HEK293 (cell line): ENCODE data around the gene GIPC2.

Experiments used
- CTCF ChIA-PET: fragments of 350-600 bp; formaldehyde crosslinking; extraction: SDS; loops from one replicate; lab custom pipeline; 2021; ENCODE audit warnings: antibody characterized with exemption; lab: Yijun Ruan, JAX
- POLR2A ChIA-PET: fragments of 300-600 bp; formaldehyde crosslinking; extraction: SDS; loops from one replicate; lab custom pipeline; 2020; ENCODE audit warnings: antibody characterized with exemption, inconsistent platforms; lab: Yijun Ruan, JAX
- H3K27ac ChIP-seq: fragments of 200-500 bp; sonication (Bioruptor generic); 2 replicates; pipeline ENCODE4 v1.5.1; 2014; ENCODE audit warnings: low read depth, low read length, control low read depth, inconsistent platforms; ENCODE audit errors: extremely low read depth
- H3K36me3 ChIP-seq, 2 experiments: fragments of 200-500 bp in 1 of 2; sonication (Bioruptor generic) in 1 of 2; 1 replicate in 1 of 2; 2 replicates in 1 of 2; pipeline ENCODE4 v1.5.1; 2014 to 2017; ENCODE audit warnings: inconsistent platforms in 2 of 2, low read length in 2 of 2; ENCODE audit not compliant: control insufficient read depth in 2 of 2, insufficient read depth in 1 of 2
- H3K4me1 ChIP-seq: fragments of 200-500 bp; sonication (Bioruptor generic); 2 replicates; pipeline ENCODE4 v1.5.1; 2014; ENCODE audit warnings: mild to moderate bottlenecking, low read length, inconsistent platforms; ENCODE audit not compliant: control insufficient read depth, insufficient read depth
- H3K4me3 ChIP-seq: 2 replicates; pipeline ENCODE4 v1.5.1; 2011; ENCODE audit warnings: low read depth, mild to moderate bottlenecking, control low read depth, low read length, moderate library complexity
- H3K9me3 ChIP-seq: fragments of 200-500 bp; sonication (Bioruptor generic); 2 replicates; pipeline ENCODE4 v1.5.1; 2014; ENCODE audit warnings: low read depth, low read length, inconsistent platforms; ENCODE audit not compliant: control insufficient read depth, insufficient read depth
- GLI4 ChIP-seq: fragments of 450-650 bp; formaldehyde crosslinking; IDR thresholded peaks from 2 replicates; pipeline ENCODE4 v1.5.1; 2016; ENCODE audit warnings: missing biosample characterization, missing genetic modification characterization
- OVOL3 ChIP-seq: fragments of 450-650 bp; formaldehyde crosslinking; IDR thresholded peaks from 2 replicates; pipeline ENCODE4 v1.5.1; 2016; ENCODE audit warnings: missing biosample characterization, missing genetic modification characterization
- ZBTB17 ChIP-seq: fragments of 450-650 bp; formaldehyde crosslinking; IDR thresholded peaks from 2 replicates; pipeline ENCODE4 v1.5.1; 2016; ENCODE audit warnings: missing biosample characterization, missing genetic modification characterization
- ZNF174 ChIP-seq: fragments of 450-650 bp; formaldehyde crosslinking; IDR thresholded peaks from 2 replicates; pipeline ENCODE4 v1.5.0; 2017; ENCODE audit warnings: missing biosample characterization, mild to moderate bottlenecking, missing genetic modification characterization
- ZNF350 ChIP-seq: fragments of 450-650 bp; formaldehyde crosslinking; IDR thresholded peaks from 2 replicates; pipeline ENCODE4 v1.5.0; 2017; ENCODE audit warnings: missing biosample characterization, mild to moderate bottlenecking, missing genetic modification characterization
- ZNF544 ChIP-seq: fragments of 450-650 bp; formaldehyde crosslinking; IDR thresholded peaks from 2 replicates; pipeline ENCODE4 v1.5.0; 2017; ENCODE audit warnings: missing biosample characterization, missing genetic modification characterization
- ZNF585B ChIP-seq: fragments of 450-650 bp; formaldehyde crosslinking; IDR thresholded peaks from 2 replicates; pipeline ENCODE4 v1.5.1; 2016; ENCODE audit warnings: missing biosample characterization, missing genetic modification characterization
- ZNF621 ChIP-seq: fragments of 450-650 bp; formaldehyde crosslinking; IDR thresholded peaks from 2 replicates; pipeline ENCODE4 v1.5.1; 2017; ENCODE audit warnings: missing biosample characterization, missing genetic modification characterization
- ZNF654 ChIP-seq: fragments of 450-650 bp; formaldehyde crosslinking; IDR thresholded peaks from 2 replicates; pipeline ENCODE4 v1.5.1; 2016; ENCODE audit warnings: low read depth, missing biosample characterization, missing genetic modification characterization
- ZNF660 ChIP-seq: fragments of 450-650 bp; IDR thresholded peaks from 2 replicates; pipeline ENCODE4 v1.5.1; 2018; ENCODE audit warnings: missing biosample characterization, mild to moderate bottlenecking, missing genetic modification characterization
- ZNF747 ChIP-seq: fragments of 450-650 bp; formaldehyde crosslinking; IDR thresholded peaks from 2 replicates; pipeline ENCODE4 v1.5.1; 2016; ENCODE audit warnings: missing biosample characterization, missing genetic modification characterization
- ZSCAN23 ChIP-seq: fragments of 450-650 bp; formaldehyde crosslinking; IDR thresholded peaks from 2 replicates; pipeline ENCODE4 v1.5.1; 2016; ENCODE audit warnings: missing biosample characterization, missing genetic modification characterization
- TF ChIP-seq, protein P1 (sequence below): fragments of 450-650 bp; IDR thresholded peaks from 2 replicates; pipeline ENCODE4 v1.5.1; 2018; ENCODE audit warnings: missing biosample characterization, mild to moderate bottlenecking, missing genetic modification characterization
- TF ChIP-seq, protein P2 (sequence below): fragments of 450-650 bp; IDR thresholded peaks from 2 replicates; pipeline ENCODE4 v1.5.1; 2018; ENCODE audit warnings: missing biosample characterization, missing genetic modification characterization
- TF ChIP-seq, protein P3 (sequence below): fragments of 450-650 bp; formaldehyde crosslinking; IDR thresholded peaks from 2 replicates; pipeline ENCODE4 v1.5.1; 2017; ENCODE audit warnings: missing biosample characterization, mild to moderate bottlenecking, missing genetic modification characterization, moderate library complexity
- TF ChIP-seq, protein P4 (sequence below): fragments of 450-650 bp; formaldehyde crosslinking; IDR thresholded peaks from 2 replicates; pipeline ENCODE4 v1.5.1; 2016; ENCODE audit warnings: missing biosample characterization, missing genetic modification characterization
- TF ChIP-seq, protein P5 (sequence below): fragments of 450-650 bp; formaldehyde crosslinking; IDR thresholded peaks from 2 replicates; pipeline ENCODE4 v1.5.1; 2016; ENCODE audit warnings: missing biosample characterization, missing genetic modification characterization, borderline replicate concordance

Gene GIPC2

DNA sequence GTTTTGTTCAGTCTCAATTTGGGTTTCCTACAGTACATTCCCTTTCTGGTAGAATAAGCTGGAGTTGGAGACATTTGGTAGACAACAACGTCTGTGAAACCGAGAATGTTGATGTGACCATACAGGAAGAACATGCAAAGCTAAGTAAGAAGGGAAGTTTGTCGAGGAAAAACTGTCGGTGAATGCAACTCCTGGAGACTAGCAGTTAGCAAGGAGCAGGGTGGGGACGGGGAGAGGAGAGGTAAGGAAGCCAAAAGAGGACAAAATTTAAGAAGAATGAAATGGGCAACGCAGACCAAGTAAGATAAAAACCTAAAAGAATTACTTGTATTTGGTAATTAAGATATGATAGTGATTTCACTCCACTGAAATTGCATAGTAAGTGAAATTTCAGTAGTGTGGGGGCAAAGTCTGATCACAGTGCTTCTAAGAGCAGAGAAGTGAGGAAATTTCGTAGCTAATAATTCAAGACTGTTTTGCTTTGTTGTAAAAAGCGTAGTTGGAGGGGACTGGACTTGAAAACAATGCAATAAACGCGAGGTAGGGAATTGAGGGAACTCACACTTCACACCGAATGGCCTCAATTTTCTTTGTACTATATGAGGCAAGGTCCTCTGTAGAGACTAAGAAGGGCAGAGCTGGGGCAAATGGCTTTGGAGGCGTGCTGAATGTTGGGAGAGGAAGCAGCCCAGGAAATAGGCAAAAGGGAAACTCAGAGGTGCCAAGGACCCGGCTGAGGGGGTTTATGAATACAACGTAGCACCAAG lies 787 bp upstream of the GIPC2 start (continued):
- TF ChIP-seq, protein P1, sequence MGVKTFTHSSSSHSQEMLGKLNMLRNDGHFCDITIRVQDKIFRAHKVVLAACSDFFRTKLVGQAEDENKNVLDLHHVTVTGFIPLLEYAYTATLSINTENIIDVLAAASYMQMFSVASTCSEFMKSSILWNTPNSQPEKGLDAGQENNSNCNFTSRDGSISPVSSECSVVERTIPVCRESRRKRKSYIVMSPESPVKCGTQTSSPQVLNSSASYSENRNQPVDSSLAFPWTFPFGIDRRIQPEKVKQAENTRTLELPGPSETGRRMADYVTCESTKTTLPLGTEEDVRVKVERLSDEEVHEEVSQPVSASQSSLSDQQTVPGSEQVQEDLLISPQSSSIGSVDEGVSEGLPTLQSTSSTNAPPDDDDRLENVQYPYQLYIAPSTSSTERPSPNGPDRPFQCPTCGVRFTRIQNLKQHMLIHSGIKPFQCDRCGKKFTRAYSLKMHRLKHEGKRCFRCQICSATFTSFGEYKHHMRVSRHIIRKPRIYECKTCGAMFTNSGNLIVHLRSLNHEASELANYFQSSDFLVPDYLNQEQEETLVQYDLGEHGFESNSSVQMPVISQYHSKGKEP (tag by site-specific recombination) = no peak
- no peak for TF ChIP-seq ZNF747 (tag by site-specific recombination)
- no peak for TF ChIP-seq ZNF585B (tag by site-specific recombination)
- no peak for TF ChIP-seq OVOL3 (tag by site-specific recombination)
- TF ChIP-seq, protein P2, sequence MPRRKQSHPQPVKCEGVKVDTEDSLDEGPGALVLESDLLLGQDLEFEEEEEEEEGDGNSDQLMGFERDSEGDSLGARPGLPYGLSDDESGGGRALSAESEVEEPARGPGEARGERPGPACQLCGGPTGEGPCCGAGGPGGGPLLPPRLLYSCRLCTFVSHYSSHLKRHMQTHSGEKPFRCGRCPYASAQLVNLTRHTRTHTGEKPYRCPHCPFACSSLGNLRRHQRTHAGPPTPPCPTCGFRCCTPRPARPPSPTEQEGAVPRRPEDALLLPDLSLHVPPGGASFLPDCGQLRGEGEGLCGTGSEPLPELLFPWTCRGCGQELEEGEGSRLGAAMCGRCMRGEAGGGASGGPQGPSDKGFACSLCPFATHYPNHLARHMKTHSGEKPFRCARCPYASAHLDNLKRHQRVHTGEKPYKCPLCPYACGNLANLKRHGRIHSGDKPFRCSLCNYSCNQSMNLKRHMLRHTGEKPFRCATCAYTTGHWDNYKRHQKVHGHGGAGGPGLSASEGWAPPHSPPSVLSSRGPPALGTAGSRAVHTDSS (tag by site-specific recombination) = no peak
- TF ChIP-seq ZSCAN23 = no peak
- TF ChIP-seq, protein P3, sequence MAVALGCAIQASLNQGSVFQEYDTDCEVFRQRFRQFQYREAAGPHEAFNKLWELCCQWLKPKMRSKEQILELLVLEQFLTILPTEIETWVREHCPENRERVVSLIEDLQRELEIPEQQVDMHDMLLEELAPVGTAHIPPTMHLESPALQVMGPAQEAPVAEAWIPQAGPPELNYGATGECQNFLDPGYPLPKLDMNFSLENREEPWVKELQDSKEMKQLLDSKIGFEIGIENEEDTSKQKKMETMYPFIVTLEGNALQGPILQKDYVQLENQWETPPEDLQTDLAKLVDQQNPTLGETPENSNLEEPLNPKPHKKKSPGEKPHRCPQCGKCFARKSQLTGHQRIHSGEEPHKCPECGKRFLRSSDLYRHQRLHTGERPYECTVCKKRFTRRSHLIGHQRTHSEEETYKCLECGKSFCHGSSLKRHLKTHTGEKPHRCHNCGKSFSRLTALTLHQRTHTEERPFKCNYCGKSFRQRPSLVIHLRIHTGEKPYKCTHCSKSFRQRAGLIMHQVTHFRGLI (tag by site-specific recombination) = no peak
- no peak for TF ChIP-seq ZNF660 (tag by site-specific recombination)
- no peak for TF ChIP-seq ZNF544 (tag by site-specific recombination)

DNA sequence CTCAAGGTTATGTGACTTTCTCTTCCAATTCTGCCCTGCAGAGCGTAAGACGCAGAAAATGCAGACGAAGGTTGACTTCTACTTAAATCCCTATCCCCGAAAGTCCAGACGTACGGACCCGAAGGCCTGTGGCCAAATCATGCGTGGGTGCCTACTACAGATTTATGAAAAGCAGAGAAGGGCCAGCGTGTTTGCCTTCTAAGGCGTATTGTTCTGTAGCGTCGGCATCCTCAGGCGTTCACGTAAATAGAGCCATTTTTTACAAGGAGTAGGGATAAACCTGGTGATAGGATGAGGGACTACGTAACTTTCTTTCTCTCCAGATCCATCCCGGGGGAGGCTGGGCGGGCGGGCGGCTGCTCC lies 222 bp upstream of the GIPC2 start:
- TF ChIP-seq, protein P4, sequence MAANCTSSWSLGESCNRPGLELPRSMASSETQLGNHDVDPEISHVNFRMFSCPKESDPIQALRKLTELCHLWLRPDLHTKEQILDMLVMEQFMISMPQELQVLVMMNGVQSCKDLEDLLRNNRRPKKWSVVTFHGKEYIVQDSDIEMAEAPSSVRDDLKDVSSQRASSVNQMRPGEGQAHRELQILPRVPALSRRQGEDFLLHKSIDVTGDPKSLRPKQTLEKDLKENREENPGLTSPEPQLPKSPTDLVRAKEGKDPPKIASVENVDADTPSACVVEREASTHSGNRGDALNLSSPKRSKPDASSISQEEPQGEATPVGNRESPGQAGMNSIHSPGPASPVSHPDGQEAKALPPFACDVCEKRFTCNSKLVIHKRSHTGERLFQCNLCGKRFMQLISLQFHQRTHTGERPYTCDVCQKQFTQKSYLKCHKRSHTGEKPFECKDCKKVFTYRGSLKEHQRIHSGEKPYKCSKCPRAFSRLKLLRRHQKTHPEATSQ (tag by site-specific recombination) = no peak
- TF ChIP-seq, protein P5, sequence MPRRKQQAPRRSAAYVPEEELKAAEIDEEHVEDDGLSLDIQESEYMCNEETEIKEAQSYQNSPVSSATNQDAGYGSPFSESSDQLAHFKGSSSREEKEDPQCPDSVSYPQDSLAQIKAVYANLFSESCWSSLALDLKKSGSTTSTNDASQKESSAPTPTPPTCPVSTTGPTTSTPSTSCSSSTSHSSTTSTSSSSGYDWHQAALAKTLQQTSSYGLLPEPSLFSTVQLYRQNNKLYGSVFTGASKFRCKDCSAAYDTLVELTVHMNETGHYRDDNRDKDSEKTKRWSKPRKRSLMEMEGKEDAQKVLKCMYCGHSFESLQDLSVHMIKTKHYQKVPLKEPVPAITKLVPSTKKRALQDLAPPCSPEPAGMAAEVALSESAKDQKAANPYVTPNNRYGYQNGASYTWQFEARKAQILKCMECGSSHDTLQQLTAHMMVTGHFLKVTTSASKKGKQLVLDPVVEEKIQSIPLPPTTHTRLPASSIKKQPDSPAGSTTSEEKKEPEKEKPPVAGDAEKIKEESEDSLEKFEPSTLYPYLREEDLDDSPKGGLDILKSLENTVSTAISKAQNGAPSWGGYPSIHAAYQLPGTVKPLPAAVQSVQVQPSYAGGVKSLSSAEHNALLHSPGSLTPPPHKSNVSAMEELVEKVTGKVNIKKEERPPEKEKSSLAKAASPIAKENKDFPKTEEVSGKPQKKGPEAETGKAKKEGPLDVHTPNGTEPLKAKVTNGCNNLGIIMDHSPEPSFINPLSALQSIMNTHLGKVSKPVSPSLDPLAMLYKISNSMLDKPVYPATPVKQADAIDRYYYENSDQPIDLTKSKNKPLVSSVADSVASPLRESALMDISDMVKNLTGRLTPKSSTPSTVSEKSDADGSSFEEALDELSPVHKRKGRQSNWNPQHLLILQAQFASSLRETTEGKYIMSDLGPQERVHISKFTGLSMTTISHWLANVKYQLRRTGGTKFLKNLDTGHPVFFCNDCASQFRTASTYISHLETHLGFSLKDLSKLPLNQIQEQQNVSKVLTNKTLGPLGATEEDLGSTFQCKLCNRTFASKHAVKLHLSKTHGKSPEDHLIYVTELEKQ (tag by site-specific recombination) = no peak
- no peak for TF ChIP-seq GLI4 (tag by site-specific recombination)
- no peak for TF ChIP-seq ZNF350 (tag by site-specific recombination)
- no peak for TF ChIP-seq ZNF174 (tag by site-specific recombination)
- no peak for TF ChIP-seq ZBTB17 (tag by site-specific recombination)
- no peak for TF ChIP-seq ZNF621 (tag by site-specific recombination)
- TF ChIP-seq ZNF654 (tag by site-specific recombination) = no peak
- TF ChIP-seq, all 188 proteins: peak for 0
- POLR2A ChIA-PET = no interaction called here
- H3K27ac ChIP-seq = no peak overlapping the region
- H3K4me1 ChIP-seq = no peaks in the 10 kb centered on the region
- H3K9me3 ChIP-seq = no peaks in the 10 kb centered on the region
- no peaks in the 10 kb centered on the region for H3K36me3 ChIP-seq
- H3K4me3 ChIP-seq = no peak overlapping the region
- CTCF ChIA-PET = interaction anchor here (0.7 kb wide), 1 partner anchor 1761 kb away, joined by 3 read pairs; no protein-coding TSS in a partner anchor
